GM12892 (cell line): ENCODE measurements around the gene TNRC6C.

Source experiments
- POLR2A ChIP-seq: IDR thresholded peaks from 2 replicates; pipeline ENCODE4 v1.6.1; 2011; ENCODE audit warnings: low read depth, low read length, control low read depth
- POLR2AphosphoS5 ChIP-seq: IDR thresholded peaks from 2 replicates; pipeline ENCODE4 v1.6.1; 2011; ENCODE audit warnings: low read depth, low read length, control low read depth

GRCh38 chr17:78014646-78015045, 56.1 kb downstream of the TNRC6C start:
- no peak for TF ChIP-seq POLR2A
- no peak for TF ChIP-seq POLR2AphosphoS5
